IPS-20b (cell line): ENCODE data around the gene ALDH1B1.
"Not testable (repeated sequence)": the region's sequence is repeated elsewhere in the genome, so short reads cannot be mapped to it uniquely, and the experiment has no call there.

ENCODE experiments used
- H3K27ac ChIP-seq: one replicate; pipeline ENCODE4 v1.5.1; 2013; ENCODE audit warnings: low read length
- H3K27me3 ChIP-seq: 2 replicates; pipeline ENCODE4 v1.6.1; 2013; ENCODE audit warnings: mild to moderate bottlenecking, low read length, inconsistent platforms; ENCODE audit not compliant: insufficient read depth
- H3K36me3 ChIP-seq: 2 replicates; pipeline ENCODE4 v1.6.1; 2013; ENCODE audit warnings: low read depth, mild to moderate bottlenecking, inconsistent platforms, low read length, moderate library complexity; ENCODE audit not compliant: insufficient read depth
- H3K4me1 ChIP-seq: 2 replicates; pipeline ENCODE4 v1.6.1; 2013; ENCODE audit warnings: mild to moderate bottlenecking, control low read depth, inconsistent platforms, low read length, moderate library complexity; ENCODE audit not compliant: insufficient read depth
- H3K4me3 ChIP-seq: 2 replicates; pipeline ENCODE4 v1.5.1; 2013; ENCODE audit warnings: mild to moderate bottlenecking, low read length, inconsistent platforms
- H3K9ac ChIP-seq: 2 replicates; pipeline ENCODE4 v1.6.1; 2013; ENCODE audit warnings: low read depth, mild to moderate bottlenecking, inconsistent platforms, low read length, moderate library complexity
- H3K9me3 ChIP-seq: 2 replicates; pipeline ENCODE4 v1.6.1; 2013; ENCODE audit warnings: mild to moderate bottlenecking, low read depth, low read length, inconsistent platforms; ENCODE audit not compliant: insufficient read depth

The ALDH1B1 gene

DNA sequence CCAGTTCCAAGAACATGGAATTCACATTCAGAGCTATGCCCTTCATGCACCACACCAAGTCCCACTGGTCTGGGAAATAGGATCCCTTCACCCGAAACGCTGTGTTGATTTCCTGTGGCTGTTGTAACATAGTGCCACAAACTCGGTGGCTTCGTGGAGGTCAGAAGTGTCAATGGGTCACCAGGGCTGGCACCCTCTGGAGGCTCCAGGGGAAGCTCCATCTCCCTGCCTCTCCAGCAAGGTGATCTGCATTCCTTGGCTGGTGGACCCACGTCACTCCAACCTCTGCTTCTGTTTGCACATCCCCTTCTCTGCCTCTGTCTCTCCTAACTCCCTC is 28.9 kb upstream of the ALDH1B1 start:
- no peaks in the 10 kb centered on the region for H3K36me3 ChIP-seq
- H3K9ac ChIP-seq: no peak overlapping the region
- H3K4me3 ChIP-seq: no peak overlapping the region
- no peak overlapping the region for H3K27ac ChIP-seq
- no peaks in the 10 kb centered on the region for H3K9me3 ChIP-seq
- H3K27me3 ChIP-seq: no peaks in the 10 kb centered on the region; the same call in 1 of the 2 replicates
- no peaks in the 10 kb centered on the region for H3K4me1 ChIP-seq

DNA sequence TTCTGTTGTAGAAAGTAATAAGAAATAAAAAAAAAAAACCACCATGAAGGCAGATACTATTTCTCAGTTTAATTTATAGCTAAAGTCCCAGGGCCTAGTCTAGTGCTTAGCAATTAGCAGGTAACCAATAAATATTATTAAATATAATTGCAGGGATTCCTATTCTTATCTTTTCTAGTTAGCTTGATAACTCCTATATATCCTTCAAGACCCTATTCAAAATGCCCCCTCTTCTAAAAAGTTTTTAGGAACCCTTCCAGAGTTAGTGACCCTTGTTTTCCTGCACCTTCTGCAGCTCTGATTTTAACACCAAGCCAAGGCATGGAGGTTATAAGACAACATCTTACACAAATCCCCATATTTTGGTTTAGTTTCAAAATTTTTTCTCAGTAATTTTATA is 24.6 kb upstream of the ALDH1B1 start:
- H3K9ac ChIP-seq: no peak overlapping the region
- peaks cover 22% of the 10 kb centered on the region for H3K27me3 ChIP-seq
- H3K36me3 ChIP-seq: no peaks in the 10 kb centered on the region
- no peak overlapping the region for H3K4me3 ChIP-seq
- no peaks in the 10 kb centered on the region for H3K4me1 ChIP-seq
- H3K27ac ChIP-seq: no peak overlapping the region
- no peaks in the 10 kb centered on the region for H3K9me3 ChIP-seq

DNA sequence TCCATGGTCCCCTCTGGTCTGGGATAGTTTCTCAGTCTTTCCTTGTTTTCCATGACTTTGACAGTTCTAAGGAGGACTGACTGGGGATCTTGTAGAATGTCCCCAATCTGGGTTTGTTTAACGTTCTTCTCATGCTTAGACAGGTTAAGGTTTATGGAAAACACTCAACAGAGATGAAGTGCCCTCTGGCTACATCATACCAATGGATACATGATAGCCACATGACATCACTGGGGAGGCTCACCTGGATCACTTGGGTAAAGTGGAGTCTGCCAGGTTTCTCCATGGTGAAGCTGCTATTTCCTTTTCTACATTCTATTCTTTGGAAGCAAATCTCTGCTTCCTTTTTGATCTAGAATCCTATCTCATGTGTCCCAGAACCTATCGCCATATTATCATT is 23.8 kb upstream of the ALDH1B1 start:
- Histone ChIP-seq H3K4me3 (no peak overlapping the region), H3K9me3 (no peaks in the 10 kb centered on the region), H3K4me1 (no peaks in the 10 kb centered on the region), H3K36me3 (no peaks in the 10 kb centered on the region), H3K27me3 (peaks cover 25% of the 10 kb centered on the region), H3K27ac (no peak overlapping the region), H3K9ac (no peak overlapping the region)

DNA sequence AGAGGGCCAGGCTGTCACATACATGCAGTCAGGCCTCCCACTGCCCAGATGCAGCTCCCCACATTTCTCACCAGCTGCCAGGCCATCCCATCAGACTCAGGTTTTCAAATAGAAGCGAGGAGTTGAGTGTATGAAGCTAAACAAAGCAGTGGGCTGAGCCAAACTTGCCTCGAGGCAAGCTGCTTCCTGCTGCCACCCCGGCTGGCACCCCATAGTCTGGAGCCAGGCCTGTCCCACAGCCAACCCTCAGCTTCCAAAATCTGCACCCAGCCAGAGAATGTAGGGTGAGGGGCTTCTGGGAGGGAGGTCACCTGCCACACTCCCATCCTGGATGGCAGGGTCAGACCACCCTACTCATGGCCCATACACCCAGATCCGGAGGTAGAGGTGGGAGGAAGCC is 22.3 kb upstream of the ALDH1B1 start:
- no peaks in the 10 kb centered on the region for H3K4me1 ChIP-seq
- H3K27ac ChIP-seq: no peak overlapping the region
- no peaks in the 10 kb centered on the region for H3K9me3 ChIP-seq
- no peak overlapping the region for H3K9ac ChIP-seq
- H3K4me3 ChIP-seq: no peak overlapping the region
- peaks cover 25% of the 10 kb centered on the region for H3K27me3 ChIP-seq
- no peaks in the 10 kb centered on the region for H3K36me3 ChIP-seq

DNA sequence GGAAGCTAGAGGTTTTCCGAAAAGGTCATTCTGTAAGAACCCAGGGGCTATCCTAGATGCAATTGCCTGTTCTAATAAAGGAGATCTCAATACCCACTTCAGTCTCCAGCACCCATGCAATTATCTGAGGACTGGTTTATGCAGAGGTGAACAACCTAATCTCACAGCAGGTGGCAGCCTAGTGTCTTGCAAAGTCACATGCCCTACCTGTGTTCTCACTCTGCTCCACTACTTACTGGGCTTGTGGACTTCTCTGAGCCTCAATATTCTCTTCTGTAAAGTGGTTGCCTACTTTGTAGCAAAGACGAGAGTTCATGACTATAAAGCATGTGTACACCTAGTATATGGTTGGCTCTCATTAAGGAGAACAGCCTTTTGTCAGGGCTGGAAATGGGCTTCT is 21.0 kb upstream of the ALDH1B1 start:
- H3K9ac ChIP-seq: no peak overlapping the region
- H3K36me3 ChIP-seq: no peaks in the 10 kb centered on the region
- no peak overlapping the region for H3K4me3 ChIP-seq
- H3K9me3 ChIP-seq: no peaks in the 10 kb centered on the region
- H3K4me1 ChIP-seq: peaks cover 3% of the 10 kb centered on the region; the same call in 1 of the 2 replicates
- H3K27me3 ChIP-seq: peaks cover 25% of the 10 kb centered on the region
- H3K27ac ChIP-seq: no peak overlapping the region

DNA sequence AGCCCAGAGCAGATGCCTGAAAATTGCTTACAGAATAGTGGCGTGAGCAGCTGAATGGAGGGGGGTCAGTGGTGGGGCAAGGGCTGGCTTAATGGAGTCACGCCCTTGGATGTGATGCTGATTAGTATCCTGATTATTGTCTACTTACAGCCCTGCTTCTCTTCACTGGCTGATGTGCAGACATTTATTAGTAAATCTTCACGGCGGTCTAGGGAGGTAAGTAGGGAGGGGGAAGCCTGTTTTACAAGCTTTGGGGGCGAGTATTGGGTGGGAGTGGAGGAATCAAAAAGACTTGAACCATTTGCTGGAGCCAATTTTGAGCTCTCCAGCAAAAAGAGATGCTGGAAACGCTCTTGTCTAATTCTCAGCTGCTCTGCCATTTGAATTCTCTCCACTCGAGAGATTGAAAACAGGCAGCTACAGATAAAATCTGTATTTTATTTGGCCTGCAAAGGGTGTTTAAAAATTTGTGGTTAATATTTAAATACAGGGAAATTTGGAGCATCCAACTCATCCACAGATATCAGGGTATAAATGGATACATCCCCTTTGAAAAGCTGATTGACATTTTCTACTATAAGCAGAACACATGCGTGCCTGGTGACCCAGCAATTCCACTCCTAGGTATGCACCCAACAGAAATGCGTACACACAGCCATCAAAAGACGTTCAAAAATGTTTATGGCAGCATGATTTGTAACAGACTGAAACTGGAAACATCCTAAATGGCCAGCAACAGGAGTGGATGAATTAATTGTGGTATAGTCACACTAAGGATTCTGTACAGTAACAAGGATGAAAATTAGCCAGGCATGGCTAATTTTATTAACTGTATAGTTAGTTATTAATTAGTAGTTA is 19.5 kb upstream of the ALDH1B1 start:
- peaks cover 25% of the 10 kb centered on the region for H3K27me3 ChIP-seq
- H3K9ac ChIP-seq: no peak overlapping the region
- no peak overlapping the region for H3K27ac ChIP-seq
- no peak overlapping the region for H3K4me3 ChIP-seq
- peaks cover 3% of the 10 kb centered on the region; the same call in 1 of the 2 replicates for H3K4me1 ChIP-seq
- H3K9me3 ChIP-seq: no peaks in the 10 kb centered on the region
- no peaks in the 10 kb centered on the region for H3K36me3 ChIP-seq

DNA sequence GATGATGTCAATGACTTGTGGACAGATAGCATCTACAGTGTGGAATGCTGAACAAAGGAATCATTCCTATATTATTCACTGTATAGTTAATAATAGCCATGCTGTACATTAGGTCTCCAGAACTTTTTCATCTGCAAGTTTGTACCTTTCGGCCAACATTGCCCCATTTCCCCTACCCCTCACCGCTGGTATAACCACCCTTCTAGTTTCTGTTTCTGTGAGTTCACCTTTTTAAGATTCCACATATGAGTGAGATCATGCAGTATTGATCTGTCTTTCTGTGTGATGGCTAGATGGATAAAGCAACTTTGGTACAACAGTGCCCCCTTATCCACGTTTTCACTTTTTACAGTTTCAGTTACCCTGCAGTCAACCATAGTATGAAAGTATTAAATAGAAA is 18.8 kb upstream of the ALDH1B1 start:
- no peak overlapping the region for H3K27ac ChIP-seq
- H3K9me3 ChIP-seq: no peaks in the 10 kb centered on the region
- H3K4me1 ChIP-seq: peaks cover 3% of the 10 kb centered on the region; the same call in 1 of the 2 replicates
- H3K4me3 ChIP-seq: no peak overlapping the region
- H3K27me3 ChIP-seq: peaks cover 30% of the 10 kb centered on the region
- no peaks in the 10 kb centered on the region for H3K36me3 ChIP-seq
- H3K9ac ChIP-seq: no peak overlapping the region

DNA sequence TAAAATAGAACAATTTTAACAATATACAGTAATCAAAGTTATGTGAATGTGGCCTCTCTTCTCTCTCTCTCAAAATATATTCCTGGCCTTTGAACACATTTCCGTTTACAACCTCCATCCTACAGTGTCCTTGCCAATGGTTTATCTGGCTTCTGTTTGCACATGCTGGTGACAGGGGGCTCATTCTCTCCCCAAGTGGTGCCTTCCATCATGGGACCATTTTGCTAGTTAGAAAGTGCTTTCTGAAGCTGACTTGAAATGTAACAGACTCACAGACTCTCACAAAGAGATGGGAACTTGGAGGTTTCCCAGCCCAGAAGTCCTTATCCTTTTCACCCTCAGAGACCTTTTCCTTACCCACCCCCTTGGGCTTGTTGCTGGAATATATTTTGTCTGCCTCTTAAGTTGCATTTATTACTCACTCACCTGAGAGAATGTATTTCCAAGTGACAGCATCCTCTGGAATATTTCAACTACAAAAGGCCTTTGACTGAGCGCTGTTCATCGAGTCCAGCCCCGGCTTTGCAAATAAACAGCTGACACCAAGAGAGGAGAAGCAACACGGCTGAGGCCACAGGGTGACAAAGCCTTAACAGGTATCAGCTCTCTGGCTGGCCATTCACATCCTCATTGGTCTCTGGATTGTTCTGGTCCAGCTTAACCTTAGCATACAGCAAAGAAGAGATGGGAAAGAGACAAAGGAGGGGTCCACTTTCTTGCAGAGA is 17.5 kb upstream of the ALDH1B1 start:
- peaks cover 32% of the 10 kb centered on the region for H3K27me3 ChIP-seq
- H3K4me1 ChIP-seq: peaks cover 6% of the 10 kb centered on the region
- no peak overlapping the region for H3K27ac ChIP-seq
- no peaks in the 10 kb centered on the region for H3K36me3 ChIP-seq
- H3K9me3 ChIP-seq: no peaks in the 10 kb centered on the region
- H3K4me3 ChIP-seq: no peak overlapping the region
- H3K9ac ChIP-seq: no peak overlapping the region

DNA sequence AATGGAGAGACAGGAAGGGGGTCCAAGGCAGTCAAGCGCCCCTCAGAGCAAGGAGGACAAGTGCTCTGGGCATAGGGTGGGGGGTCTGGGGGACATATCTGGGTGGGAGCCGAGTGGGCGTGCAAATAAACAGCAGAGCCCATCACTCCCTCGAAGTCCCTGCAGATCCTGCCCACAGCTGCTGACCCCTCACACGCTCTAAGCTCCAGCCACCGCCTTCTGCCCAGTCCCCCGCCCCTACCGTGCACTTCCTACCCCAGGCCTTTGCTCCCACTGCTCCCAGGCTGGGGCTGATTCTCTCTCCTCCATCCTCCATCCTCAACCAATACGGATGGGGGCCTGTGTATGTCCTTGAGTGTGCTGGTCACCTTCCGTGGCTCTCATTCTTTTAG is 16.9 kb upstream of the ALDH1B1 start:
- Histone ChIP-seq H3K4me3 (no peak overlapping the region), H3K27ac (no peak overlapping the region), H3K9ac (no peak overlapping the region), H3K4me1 (peaks cover 11% of the 10 kb centered on the region), H3K27me3 (peaks cover 36% of the 10 kb centered on the region), H3K36me3 (no peaks in the 10 kb centered on the region), H3K9me3 (no peaks in the 10 kb centered on the region)

DNA sequence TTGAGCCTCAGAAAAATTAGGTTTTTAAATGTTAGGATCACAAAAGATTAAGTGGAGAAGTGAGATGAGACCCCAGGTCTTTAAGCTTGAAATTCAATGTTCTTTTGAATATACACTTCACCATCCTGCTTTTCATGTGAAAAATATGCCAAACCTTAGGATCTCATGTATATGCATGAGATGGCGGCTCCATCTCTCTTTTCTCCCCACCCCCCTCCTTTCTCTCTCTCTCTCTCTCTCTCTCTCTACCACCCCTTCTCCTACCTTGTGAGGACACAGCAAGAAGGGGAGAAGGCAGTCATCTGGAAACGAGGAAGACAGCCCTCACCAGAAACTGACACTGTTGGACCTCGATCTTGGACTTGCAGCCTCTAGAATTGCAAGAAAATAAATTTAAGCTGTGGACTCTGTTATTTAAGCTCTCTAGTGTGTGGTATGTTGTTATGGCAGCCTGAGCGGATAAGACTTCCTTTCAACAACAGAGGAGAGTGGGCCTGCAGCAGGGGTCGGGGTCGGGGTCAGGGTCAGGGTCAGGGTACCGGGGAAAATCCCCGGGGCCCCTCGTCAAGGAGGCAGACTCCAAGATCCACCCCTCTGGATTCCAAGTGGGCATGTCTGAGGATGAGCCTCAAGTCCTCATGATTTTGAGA is 16.4 kb upstream of the ALDH1B1 start:
- H3K36me3 ChIP-seq: no peaks in the 10 kb centered on the region
- H3K4me1 ChIP-seq: peaks cover 17% of the 10 kb centered on the region
- H3K9ac ChIP-seq: no peak overlapping the region
- H3K9me3 ChIP-seq: no peaks in the 10 kb centered on the region
- H3K4me3 ChIP-seq: no peak overlapping the region
- H3K27ac ChIP-seq: no peak overlapping the region
- peaks cover 36% of the 10 kb centered on the region for H3K27me3 ChIP-seq

DNA sequence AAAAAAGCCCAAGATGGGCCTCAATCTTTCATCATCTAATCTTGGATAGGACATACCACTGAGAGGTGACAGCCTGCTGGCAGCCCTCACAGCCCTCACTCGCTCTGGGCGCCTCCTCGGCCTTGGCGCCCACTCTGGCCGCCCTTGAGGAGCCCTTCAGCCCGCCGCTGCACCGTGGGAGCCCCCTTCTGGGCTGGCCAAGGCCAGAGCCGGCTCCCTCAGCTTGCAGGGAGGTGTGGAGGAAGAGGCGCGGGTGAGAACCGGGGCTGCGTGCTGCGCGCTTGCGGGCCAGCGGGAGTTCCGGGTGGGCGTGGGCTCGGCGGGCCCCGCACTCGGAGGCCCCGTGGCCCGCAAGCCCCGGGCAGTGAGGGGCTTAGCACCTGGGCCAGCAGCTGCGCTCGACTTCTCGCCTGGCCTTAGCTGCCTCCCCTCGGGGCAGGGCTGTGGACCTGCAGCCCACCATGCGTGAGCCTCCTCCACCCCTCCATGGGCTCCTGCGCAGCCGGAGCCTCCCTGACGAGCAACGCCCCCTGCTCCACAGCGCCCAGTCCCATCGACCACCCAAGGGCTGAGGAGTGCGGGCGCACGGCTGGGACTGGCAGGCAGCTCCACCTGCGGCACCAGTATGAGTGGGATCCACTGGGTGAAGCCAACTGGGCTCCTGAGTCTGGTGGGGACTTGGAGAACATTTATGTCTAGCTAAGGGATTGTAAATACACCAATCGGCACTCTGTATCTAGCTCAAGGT is 15.0 kb upstream of the ALDH1B1 start:
- not testable (repeated sequence) for H3K36me3 ChIP-seq, H3K9me3 ChIP-seq, H3K27ac ChIP-seq, H3K4me3 ChIP-seq, H3K9ac ChIP-seq
- Histone ChIP-seq H3K27me3 (peaks cover 41% of the 10 kb centered on the region), H3K4me1 (peaks cover 26% of the 10 kb centered on the region)
